Neutrophil (primary cell): ENCODE measurements around the gene B3GAT3.
A peak's percentile ranks its signal among the peaks of the same experiment; 100 is the strongest.

Experiments
- H3K27ac ChIP-seq: fragments of 200-600 bp; sonication (generic); 2 replicates; pipeline ENCODE4 v1.5.1; 2016; ENCODE audit warnings: mild to moderate bottlenecking, moderate library complexity
- H3K27me3 ChIP-seq: fragments of 200-600 bp; sonication (generic); 2 replicates; pipeline ENCODE4 v1.6.0; 2016; ENCODE audit warnings: mild to moderate bottlenecking
- H3K36me3 ChIP-seq: fragments of 200-600 bp; sonication (generic); 2 replicates; pipeline ENCODE4 v1.5.1; 2017
- H3K4me1 ChIP-seq, 2 experiments: fragments of 200-600 bp in 1 of 2; sonication (generic) in 1 of 2; 1 replicate in 1 of 2; 2 replicates in 1 of 2; pipeline versions ENCODE4 v1.5.1 to v1.6.1; 2013 to 2016; ENCODE audit warnings: low read depth in 1 of 2, low read length in 1 of 2, mild to moderate bottlenecking in 1 of 2, moderate library complexity in 1 of 2; ENCODE audit not compliant: control insufficient read depth in 1 of 2, insufficient read depth in 1 of 2
- H3K4me3 ChIP-seq, 2 experiments: fragments of 200-600 bp in 1 of 2; sonication (generic) in 1 of 2; 1 replicate in 1 of 2; 2 replicates in 1 of 2; pipeline ENCODE4 v1.5.1; 2013 to 2016; ENCODE audit warnings: low read depth in 1 of 2, low read length in 1 of 2, mild to moderate bottlenecking in 1 of 2, moderate library complexity in 1 of 2
- H3K9me3 ChIP-seq: fragments of 200-600 bp; sonication (generic); 2 replicates; pipeline ENCODE4 v1.5.1; 2016
- TF ChIP-seq, protein P1 (sequence below): fragments of 200-600 bp; sonication (generic); IDR thresholded peaks from 2 replicates; pipeline ENCODE4 v1.5.1; 2016; ENCODE audit warnings: antibody characterized with exemption

Gene B3GAT3

DNA sequence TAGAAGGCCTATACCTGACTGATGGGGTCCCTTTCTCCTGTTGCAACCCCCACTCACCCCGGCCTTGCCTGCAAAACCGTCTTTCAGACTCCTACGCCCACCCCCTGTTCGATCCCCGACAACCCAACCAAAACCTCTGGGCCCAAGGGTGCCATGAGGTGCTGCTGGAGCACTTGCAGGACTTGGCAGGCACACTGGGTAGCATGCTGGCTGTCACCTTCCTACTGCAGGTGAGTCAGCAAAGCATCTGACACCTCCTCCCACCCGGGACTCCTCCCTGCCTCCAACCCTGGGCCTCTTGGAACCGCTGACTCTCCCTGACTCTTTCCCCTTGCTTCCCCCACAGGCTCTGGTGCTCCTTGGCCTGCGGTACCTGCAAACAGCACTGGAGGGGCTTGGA is 7.5 kb downstream of the B3GAT3 start:
- no peak overlapping the region for H3K4me3 ChIP-seq
- H3K27ac ChIP-seq = peak overlapping the region; percentile 95
- no peaks in the 10 kb centered on the region for H3K9me3 ChIP-seq
- H3K27me3 ChIP-seq = no peaks in the 10 kb centered on the region
- H3K4me1 ChIP-seq = peaks cover 28 to 32% of the 10 kb centered on the region in 2 experiments
- TF ChIP-seq, protein P1, sequence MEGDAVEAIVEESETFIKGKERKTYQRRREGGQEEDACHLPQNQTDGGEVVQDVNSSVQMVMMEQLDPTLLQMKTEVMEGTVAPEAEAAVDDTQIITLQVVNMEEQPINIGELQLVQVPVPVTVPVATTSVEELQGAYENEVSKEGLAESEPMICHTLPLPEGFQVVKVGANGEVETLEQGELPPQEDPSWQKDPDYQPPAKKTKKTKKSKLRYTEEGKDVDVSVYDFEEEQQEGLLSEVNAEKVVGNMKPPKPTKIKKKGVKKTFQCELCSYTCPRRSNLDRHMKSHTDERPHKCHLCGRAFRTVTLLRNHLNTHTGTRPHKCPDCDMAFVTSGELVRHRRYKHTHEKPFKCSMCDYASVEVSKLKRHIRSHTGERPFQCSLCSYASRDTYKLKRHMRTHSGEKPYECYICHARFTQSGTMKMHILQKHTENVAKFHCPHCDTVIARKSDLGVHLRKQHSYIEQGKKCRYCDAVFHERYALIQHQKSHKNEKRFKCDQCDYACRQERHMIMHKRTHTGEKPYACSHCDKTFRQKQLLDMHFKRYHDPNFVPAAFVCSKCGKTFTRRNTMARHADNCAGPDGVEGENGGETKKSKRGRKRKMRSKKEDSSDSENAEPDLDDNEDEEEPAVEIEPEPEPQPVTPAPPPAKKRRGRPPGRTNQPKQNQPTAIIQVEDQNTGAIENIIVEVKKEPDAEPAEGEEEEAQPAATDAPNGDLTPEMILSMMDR = no peak
- H3K36me3 ChIP-seq = peaks cover 15% of the 10 kb centered on the region

DNA sequence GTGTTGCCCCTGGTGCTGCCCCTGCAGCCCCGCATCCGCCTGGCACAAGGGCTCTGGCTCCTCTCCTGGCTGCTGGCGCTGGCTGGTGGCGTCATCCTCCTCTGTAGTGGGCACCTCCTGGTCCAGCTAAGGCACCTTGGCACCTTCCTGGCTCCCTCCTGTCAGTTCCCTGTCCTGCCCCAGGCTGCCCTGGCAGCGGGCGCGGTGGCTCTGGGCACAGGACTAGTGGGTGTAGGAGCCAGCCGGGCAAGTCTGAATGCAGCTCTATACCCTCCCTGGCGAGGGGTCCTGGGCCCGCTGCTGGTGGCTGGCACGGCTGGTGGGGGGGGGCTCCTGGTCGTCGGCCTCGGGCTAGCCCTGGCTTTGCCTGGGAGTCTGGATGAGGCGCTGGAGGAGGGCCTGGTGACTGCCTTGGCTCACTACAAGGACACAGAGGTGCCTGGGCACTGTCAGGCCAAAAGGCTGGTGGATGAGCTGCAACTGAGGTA is 8.5 kb downstream of the B3GAT3 start:
- no peaks in the 10 kb centered on the region for H3K27me3 ChIP-seq
- peak overlapping the region; percentile 95 for H3K27ac ChIP-seq
- peaks cover 21% of the 10 kb centered on the region for H3K36me3 ChIP-seq
- peak overlapping the region; percentile 79 to 91 for H3K4me3 ChIP-seq
- TF ChIP-seq, protein P1 = no peak
- H3K9me3 ChIP-seq = no peaks in the 10 kb centered on the region
- peaks cover 28 to 32% of the 10 kb centered on the region in 2 experiments for H3K4me1 ChIP-seq

DNA sequence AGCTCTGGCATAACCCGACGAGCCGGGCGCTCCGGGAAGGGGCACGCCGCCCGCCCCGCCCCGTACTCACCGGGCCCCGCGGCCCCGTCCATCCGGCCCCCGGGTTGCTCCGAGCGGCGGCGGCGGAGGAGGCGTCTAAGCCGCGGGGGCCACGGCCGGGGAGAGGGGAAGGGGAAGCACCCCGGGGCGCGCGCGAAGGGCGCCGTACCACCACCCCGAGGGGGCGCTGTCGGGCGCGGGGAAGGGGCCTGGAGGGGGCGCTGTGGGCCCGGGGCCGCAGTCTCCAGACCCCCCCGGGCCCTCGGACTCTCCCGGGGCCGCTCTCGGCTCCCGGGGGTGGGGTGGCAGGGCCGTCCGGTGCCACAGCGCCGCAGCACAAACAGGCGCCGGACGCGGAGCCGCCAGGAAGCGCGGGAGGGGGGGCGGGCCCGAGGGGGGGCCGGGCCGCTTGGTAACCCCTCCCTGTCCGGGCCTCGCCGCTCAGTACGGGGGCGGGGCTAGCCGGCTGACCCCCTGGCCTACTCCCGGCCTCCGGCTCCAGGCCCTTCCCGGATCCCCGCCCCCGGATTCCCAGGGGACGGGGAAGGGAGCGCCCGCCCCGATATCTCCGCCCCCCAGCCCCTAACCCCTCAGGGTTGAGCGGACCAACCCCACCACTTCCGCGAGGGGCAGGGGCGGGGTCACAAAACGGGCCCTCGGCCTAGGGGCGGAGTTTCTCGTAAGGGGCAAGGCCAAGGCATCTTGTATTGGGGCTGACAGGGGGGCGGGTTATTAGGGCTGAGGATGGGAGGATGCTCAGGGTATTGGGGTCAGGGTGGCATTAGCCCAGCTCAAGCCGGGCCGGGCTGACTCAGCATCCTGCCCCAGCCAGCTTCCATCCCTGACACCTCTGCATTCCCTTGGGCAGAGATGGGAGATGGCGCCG is 9.2 kb downstream of the B3GAT3 start, which contains the start of the genes EML3 and ROM1:
Gene EML3, minus strand, starts transcription at position 410 of the 925 bp plus-strand sequence. Its CDS starts 318 bp downstream, at position 92.
Gene ROM1, plus strand, starts transcription at position 892 of the 925 bp plus-strand sequence. Its CDS starts 25 bp downstream, at position 917.
- peak within 1 kb of the TSS; percentile 95 for H3K27ac ChIP-seq
- TF ChIP-seq, protein P1 = peak; percentile 98
- H3K4me1 ChIP-seq = peaks cover 34 to 36% of the 10 kb centered on the region in 2 experiments
- H3K27me3 ChIP-seq = no peaks in the 10 kb centered on the region
- H3K9me3 ChIP-seq = no peaks in the 10 kb centered on the region
- peaks cover 22% of the 10 kb centered on the region for H3K36me3 ChIP-seq
- H3K4me3 ChIP-seq = peak within 1 kb of the TSS; percentile 79 to 91

DNA sequence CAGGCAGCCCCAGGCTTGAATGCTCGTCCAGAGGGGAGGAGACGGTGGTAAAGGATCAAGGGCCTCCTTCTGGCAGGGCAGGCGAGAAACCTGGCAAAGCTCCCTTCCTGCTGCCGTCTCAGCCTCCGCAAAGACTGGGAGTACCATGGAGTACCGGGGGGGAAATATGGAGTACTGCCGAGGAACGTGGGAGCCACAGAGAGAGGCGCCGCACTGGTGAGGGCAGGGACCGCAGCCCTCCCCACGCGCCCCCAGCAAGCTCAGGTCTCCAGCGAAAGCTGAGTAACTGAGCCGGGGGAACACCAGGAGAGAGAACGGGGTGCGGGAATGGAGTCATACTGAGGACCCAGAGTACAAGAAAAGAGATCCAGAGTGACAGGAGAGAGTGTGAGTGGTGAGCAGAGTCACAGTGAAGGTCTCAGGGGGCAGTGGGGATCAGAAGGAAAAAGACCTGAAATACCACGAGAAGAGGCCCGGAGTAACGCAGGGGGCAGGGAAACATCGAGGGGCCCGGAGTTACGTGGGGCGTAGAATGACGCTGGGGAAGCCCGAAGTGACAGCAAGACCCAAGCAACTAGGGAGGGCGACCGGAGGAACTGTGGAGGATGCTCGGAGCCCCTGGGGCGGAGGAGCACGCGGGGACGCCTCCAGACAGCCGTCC is 10.0 kb downstream of the B3GAT3 start:
- H3K27ac ChIP-seq = peak overlapping the region; percentile 95
- H3K36me3 ChIP-seq = peaks cover 22% of the 10 kb centered on the region
- no peaks in the 10 kb centered on the region for H3K27me3 ChIP-seq
- H3K9me3 ChIP-seq = no peaks in the 10 kb centered on the region
- H3K4me3 ChIP-seq = peak overlapping the region; percentile 79 to 91
- TF ChIP-seq, protein P1 = no peak
- peaks cover 36% of the 10 kb centered on the region in 2 experiments for H3K4me1 ChIP-seq

DNA sequence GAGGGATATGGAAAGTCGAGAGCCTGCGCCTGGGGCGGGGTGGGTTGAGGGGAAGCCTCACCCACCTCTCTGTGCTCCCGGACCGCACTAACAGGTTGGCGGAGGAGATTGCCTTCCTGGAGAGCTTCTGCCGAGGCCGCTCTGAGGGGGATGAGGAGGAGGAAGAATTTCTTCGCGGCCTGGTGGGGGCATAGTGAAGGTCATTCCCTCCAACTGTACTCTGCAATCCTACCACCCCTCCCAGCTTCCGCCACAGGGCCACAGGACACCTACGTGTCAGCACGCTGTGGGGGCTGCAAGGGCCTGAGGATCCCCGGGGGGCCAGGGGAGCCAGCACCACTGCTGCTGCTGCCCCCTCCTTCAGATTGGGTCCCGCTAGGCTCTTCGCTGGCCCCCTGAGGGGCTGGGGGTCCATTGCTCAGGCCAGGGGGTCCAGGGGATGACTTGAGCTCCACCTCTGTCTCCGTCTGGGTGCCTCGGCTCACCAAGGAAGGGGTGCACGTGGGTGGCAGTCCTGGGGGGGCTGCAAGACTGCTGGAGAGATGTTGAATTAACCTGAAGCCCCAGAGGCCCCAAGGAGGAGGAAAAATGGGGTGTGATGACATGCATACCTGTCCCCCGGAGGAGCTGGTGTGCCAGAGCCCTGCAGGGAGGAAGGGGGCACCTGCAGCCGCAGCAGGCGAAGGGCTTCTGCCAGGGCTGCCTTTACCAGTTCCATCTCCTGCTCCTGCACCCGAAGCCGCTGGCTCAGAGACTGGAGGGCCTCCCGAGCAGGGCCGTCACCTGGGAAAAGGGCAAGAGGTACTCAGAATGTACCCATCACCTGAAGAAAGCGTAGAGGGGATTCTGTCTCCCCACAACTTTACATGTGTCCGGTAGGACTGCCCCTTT is 10.7 kb downstream of the B3GAT3 start:
- H3K27me3 ChIP-seq = no peaks in the 10 kb centered on the region
- H3K4me1 ChIP-seq = peaks cover 36% of the 10 kb centered on the region in 2 experiments
- H3K36me3 ChIP-seq = peaks cover 21% of the 10 kb centered on the region
- no peaks in the 10 kb centered on the region for H3K9me3 ChIP-seq
- peak overlapping the region; percentile 95 for H3K27ac ChIP-seq
- H3K4me3 ChIP-seq = peak overlapping the region; percentile 79 to 91
- TF ChIP-seq, protein P1 = no peak
